Mucosa of descending colon (tissue), 3 donors: ENCODE results near the gene TRIP11. TPM values are rescaled to one million over a fixed set of nuclear protein-coding genes. Genes with fewer than 3 reads are reported as not detected.

Experiments used
- ATAC-seq: fragments of 200-7000 bp; cut with Tn5 transposase; one replicate; pipeline ENCODE4 v1.9.1; 2020; ENCODE audit warnings: mild to moderate bottlenecking, moderate library complexity
- DNase-seq, 3 donors: peaks; one replicate each; pipeline ENCODE4 v3.0.0-alpha.2; 2020
- H3K36me3 ChIP-seq: fragments of 200-600 bp; one replicate; pipeline ENCODE4 v1.8.0; 2021; ENCODE audit warnings: low read depth, mild to moderate bottlenecking
- H3K4me1 ChIP-seq: fragments of 200-600 bp; one replicate; pipeline ENCODE4 v1.8.0; 2021; ENCODE audit warnings: low read depth, mild to moderate bottlenecking
- H3K4me3 ChIP-seq: fragments of 200-600 bp; one replicate; pipeline ENCODE4 v1.8.0; 2021; ENCODE audit warnings: mild to moderate bottlenecking
- H3K9me3 ChIP-seq: fragments of 200-600 bp; one replicate; pipeline ENCODE4 v1.8.0; 2021; ENCODE audit warnings: mild to moderate bottlenecking
- CTCF ChIP-seq: fragments of 200-600 bp; IDR thresholded peaks from one replicate; pipeline ENCODE4 v1.8.0; 2022; ENCODE audit warnings: antibody characterized with exemption, mild to moderate bottlenecking
- intact Hi-C, 2 donors: fragments of 100-400 bp; cut with DNase I in 1 of 2; cut with micrococcal nuclease in 1 of 2; formaldehyde crosslinking; loops; one replicate each; pipeline versions ENCODE4 v1.11.0 to v1.11.1; 2022; cut with DNase I, micrococcal nuclease
- total RNA-seq, 3 donors: library from RNA; stranded (reverse); fragmentation: NEBNext Ultra II Directional in 2 of 3; extraction: Animal tissue kit (Norgen Biotek cat#: 25700) in 2 of 3; gene quantifications; one replicate each; pipeline versions ENCODE4 v1.2.1 to v1.2.4, GENCODE V29; 2021 to 2023
- donor health status: DM: no; HTN: no; CAD: no; lungs with moderate emphysema.
- donor health status: DM: no; HTN: no; CAD: no.
- donor health status: DM: no; HTN: yes; CAD: no.

Gene TRIP11
- total RNA-seq, 3 donors from 2014 or later: 48.1 to 67.3 (median 54.6) TPM

DNA sequence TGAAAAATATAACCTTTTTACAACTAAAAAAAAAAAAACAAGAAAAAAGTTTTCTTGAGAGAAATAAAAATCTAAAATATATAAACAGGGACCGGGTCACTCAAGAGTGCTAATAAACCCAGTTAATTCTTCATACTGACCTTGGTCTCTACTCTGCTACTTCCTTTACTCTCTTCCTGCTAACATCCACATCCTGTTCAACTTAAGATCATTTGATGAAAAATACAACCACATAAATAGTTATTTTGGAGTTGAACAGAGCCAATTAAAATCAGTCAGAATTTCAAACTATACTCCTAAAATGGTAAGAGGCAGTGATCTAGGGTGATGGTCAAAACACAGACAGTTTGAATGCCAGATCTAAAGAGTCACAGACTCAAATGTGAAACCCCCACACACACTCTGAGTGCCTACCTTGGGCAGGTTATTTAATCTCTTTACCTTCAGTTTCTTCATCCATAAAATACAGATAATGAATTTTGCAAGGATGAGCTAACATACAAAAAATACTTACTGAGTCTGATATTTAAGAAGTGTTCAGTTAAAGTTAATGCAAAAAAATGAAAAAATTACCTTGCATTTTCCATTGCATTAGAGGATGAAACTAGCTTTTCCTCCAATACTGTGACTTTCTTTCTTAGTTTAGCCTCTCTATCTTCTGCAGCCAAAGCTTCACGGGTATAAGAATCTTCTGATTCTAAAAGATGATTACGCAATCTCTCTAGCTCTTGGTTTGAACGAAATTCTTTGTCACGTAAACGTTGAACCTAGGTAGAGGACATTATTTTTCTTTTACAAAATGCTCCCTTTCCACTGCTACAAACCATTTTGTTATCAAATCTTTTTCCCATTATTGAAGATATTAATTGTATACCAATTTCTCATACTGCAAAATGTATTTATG lies 40.9 kb downstream of the TRIP11 start:
- no peak for DNase-seq
- no peak for ATAC-seq
- H3K36me3 ChIP-seq: no peaks in the 10 kb centered on the region
- H3K9me3 ChIP-seq: no peaks in the 10 kb centered on the region
- no peak for TF ChIP-seq CTCF
- no peaks in the 10 kb centered on the region for H3K4me1 ChIP-seq
- no peak overlapping the region for H3K4me3 ChIP-seq
- intact Hi-C loops: no loop called here

GRCh38 chr14:91997492-91997891 lies 42.4 kb downstream of the TRIP11 start:
- no peaks in the 10 kb centered on the region for H3K4me1 ChIP-seq
- no peak overlapping the region for H3K4me3 ChIP-seq
- no peak for DNase-seq
- no peaks in the 10 kb centered on the region for H3K9me3 ChIP-seq
- no peak for TF ChIP-seq CTCF
- no peak for ATAC-seq
- H3K36me3 ChIP-seq: no peaks in the 10 kb centered on the region
- intact Hi-C loops: no loop called here

GRCh38 chr14:91996948-91997371 lies 42.9 kb downstream of the TRIP11 start:
- ATAC-seq (peak; percentile 74), DNase-seq (peak in 1 of 3 donors; percentile 14)
- no peak overlapping the region for H3K4me3 ChIP-seq
- H3K4me1 ChIP-seq: no peaks in the 10 kb centered on the region
- intact Hi-C loops: no loop called here
- H3K36me3 ChIP-seq: no peaks in the 10 kb centered on the region
- no peaks in the 10 kb centered on the region for H3K9me3 ChIP-seq
- no peak for TF ChIP-seq CTCF

DNA sequence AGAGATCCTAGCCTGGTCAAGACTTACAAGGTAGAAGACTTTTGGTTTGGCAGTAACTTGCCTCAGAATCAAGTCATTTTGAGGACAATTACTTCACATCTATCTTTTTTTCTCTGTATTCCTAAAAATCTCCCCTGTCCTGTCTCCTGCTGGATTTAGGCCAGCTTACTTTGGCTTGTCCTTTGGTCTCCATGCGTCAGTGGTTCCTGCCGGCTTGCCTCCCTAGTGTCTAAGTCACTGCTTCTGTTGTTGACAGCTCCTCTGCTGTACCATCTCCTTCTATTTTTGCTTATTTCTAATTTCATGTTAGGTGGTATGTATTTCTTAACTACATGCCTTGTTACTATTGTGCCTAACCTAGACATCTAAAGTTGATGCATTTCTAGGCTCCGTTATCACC lies 52.7 kb downstream of the TRIP11 start:
- H3K36me3 ChIP-seq: peaks cover 4% of the 10 kb centered on the region
- DNase-seq: no peak
- no peak overlapping the region for H3K4me3 ChIP-seq
- H3K4me1 ChIP-seq: no peaks in the 10 kb centered on the region
- intact Hi-C loops: no loop called here
- no peaks in the 10 kb centered on the region for H3K9me3 ChIP-seq
- TF ChIP-seq CTCF: no peak
- no peak for ATAC-seq

- H3K9me3 ChIP-seq: no peaks in the 10 kb centered on the region
- no peak for ATAC-seq
- no peaks in the 10 kb centered on the region for H3K4me1 ChIP-seq
- intact Hi-C loops: no loop called here
- DNase-seq: no peak
- H3K4me3 ChIP-seq: no peak overlapping the region
- TF ChIP-seq CTCF: no peak
- H3K36me3 ChIP-seq: peaks cover 4% of the 10 kb centered on the region
Observed at GRCh38 chr14:91985521-91986255, 54.2 kb downstream of the TRIP11 start.
